ENCODE data around the gene LEMD3.

GRCh38 chr12:65208125-65208524 is 38.7 kb downstream of the LEMD3 start:
- TF ChIP-seq CTCF (IDR thresholded peaks at IDR 0.05; ENCODE audit: poor library complexity, severe bottlenecking) = no peak
- TF ChIP-seq EZH2 (IDR thresholded peaks at IDR 0.05; ENCODE audit: borderline replicate concordance, insufficient read depth, low read length, poor library complexity, severe bottlenecking) = no peak
- TF ChIP-seq MXI1 (conservative IDR thresholded peaks at IDR 0.05; ENCODE audit: poor library complexity, severe bottlenecking) = no peak
- TF ChIP-seq EP300 (conservative IDR thresholded peaks at IDR 0.05; ENCODE audit: poor library complexity, severe bottlenecking) = no peak
- no peak for TF ChIP-seq REST (IDR thresholded peaks at IDR 0.05; ENCODE audit: borderline replicate concordance)
- no peak for TF ChIP-seq SMC3 (conservative IDR thresholded peaks at IDR 0.05; ENCODE audit: poor library complexity)
- no peak for TF ChIP-seq POLR2AphosphoS5 (IDR thresholded peaks at IDR 0.05)
- no peak for TF ChIP-seq TAF1 (IDR thresholded peaks at IDR 0.05; ENCODE audit: low read depth)
- TF ChIP-seq RAD21 (conservative IDR thresholded peaks at IDR 0.05) = no peak
